Hepatocyte (in vitro differentiated cells): ENCODE measurements around the gene SLC4A7. TPM values are rescaled to one million over a fixed set of nuclear protein-coding genes. Genes with fewer than 3 reads are reported as not detected.

ENCODE experiments used
- DNase-seq: peaks from one replicate; pipeline ENCODE4 v3.0.0-alpha.2; 2016; ENCODE audit warnings: low spot score
- H2AFZ ChIP-seq: fragments of 200-600 bp; sonication (generic); 2 replicates; pipeline ENCODE4 v1.6.0; 2016; ENCODE audit warnings: antibody characterized with exemption, mild to moderate bottlenecking
- H3K27ac ChIP-seq: fragments of 200-600 bp; sonication (generic); 2 replicates; pipeline ENCODE4 v1.5.1; 2016; ENCODE audit warnings: mild to moderate bottlenecking
- H3K27me3 ChIP-seq: fragments of 200-600 bp; sonication (generic); 2 replicates; pipeline ENCODE4 v1.6.1; 2016
- H3K36me3 ChIP-seq: fragments of 200-600 bp; sonication (generic); replicated peaks from 2 replicates; pipeline ENCODE4 v1.5.1; 2016; ENCODE audit warnings: low read depth; ENCODE audit not compliant: insufficient read depth
- H3K4me1 ChIP-seq: fragments of 200-600 bp; sonication (generic); 2 replicates; pipeline ENCODE4 v1.5.1; 2016; ENCODE audit warnings: mild to moderate bottlenecking, moderate library complexity; ENCODE audit not compliant: insufficient read depth
- H3K4me2 ChIP-seq: fragments of 200-600 bp; sonication (generic); 2 replicates; pipeline ENCODE4 v1.6.0; 2016
- H3K4me3 ChIP-seq: fragments of 200-600 bp; sonication (generic); 2 replicates; pipeline ENCODE4 v1.5.1; 2016; ENCODE audit warnings: mild to moderate bottlenecking
- H3K79me2 ChIP-seq: fragments of 200-600 bp; sonication (generic); 2 replicates; pipeline ENCODE4 v1.6.0; 2017; ENCODE audit warnings: mild to moderate bottlenecking
- H3K9me2 ChIP-seq: fragments of 200-600 bp; sonication (generic); replicated peaks from 2 replicates; pipeline ENCODE4 v1.6.0; 2017; ENCODE audit warnings: mild to moderate bottlenecking; ENCODE audit not compliant: insufficient read depth
- H3K9me3 ChIP-seq: fragments of 200-600 bp; sonication (generic); 2 replicates; pipeline ENCODE4 v1.5.1; 2016; ENCODE audit warnings: low read depth, mild to moderate bottlenecking
- H4K20me1 ChIP-seq: fragments of 200-600 bp; sonication (generic); 2 replicates; pipeline ENCODE4 v1.6.0; 2016; ENCODE audit warnings: mild to moderate bottlenecking; ENCODE audit not compliant: insufficient read depth, poor library complexity, severe bottlenecking
- EZH2 ChIP-seq: fragments of 200-600 bp; sonication (generic); IDR thresholded peaks from 2 replicates; pipeline ENCODE4 v1.6.1; 2016; ENCODE audit warnings: antibody characterized with exemption, mild to moderate bottlenecking, borderline replicate concordance
- EZH2phosphoT487 ChIP-seq: fragments of 200-600 bp; sonication (generic); IDR thresholded peaks from one replicate; pipeline ENCODE4 v1.6.1; 2018; ENCODE audit warnings: antibody characterized with exemption, mild to moderate bottlenecking, low read depth, moderate library complexity; ENCODE audit not compliant: unreplicated experiment, severe bottlenecking
- WGBS: methylation state at CpG from one replicate; pipeline ENCODE4 v1.1.6; 2016; ENCODE audit warnings: low lambda C conversion rate; ENCODE audit errors: missing lambda C conversion rate; 5-methylcytosine and 5-hydroxymethylcytosine counted together
- polyA plus RNA-seq: library from polyadenylated mRNA; unstranded; fragments of >200 nt; fragmentation: Nextera tagmentation; extraction: Ambion mirVana; gene quantifications from 2 replicates; pipeline ENCODE4 v1.2.1, GENCODE V29; 2016
- total RNA-seq: library from RNA; depleted of rRNA; stranded (reverse); fragments of >200 nt; gene quantifications from 2 replicates; pipeline ENCODE4 v1.2.3, GENCODE V29; 2014
- TF ChIP-seq, protein P1 (sequence below): fragments of 200-600 bp; sonication (generic); IDR thresholded peaks from 2 replicates; pipeline ENCODE4 v1.5.1; 2016; ENCODE audit warnings: antibody characterized with exemption, mild to moderate bottlenecking; ENCODE audit not compliant: poor library complexity

Gene SLC4A7
- total and polyA plus RNA-seq, 2 experiments from 2014 or later: 7.7 to 45.3 TPM

- TF ChIP-seq, protein P1, sequence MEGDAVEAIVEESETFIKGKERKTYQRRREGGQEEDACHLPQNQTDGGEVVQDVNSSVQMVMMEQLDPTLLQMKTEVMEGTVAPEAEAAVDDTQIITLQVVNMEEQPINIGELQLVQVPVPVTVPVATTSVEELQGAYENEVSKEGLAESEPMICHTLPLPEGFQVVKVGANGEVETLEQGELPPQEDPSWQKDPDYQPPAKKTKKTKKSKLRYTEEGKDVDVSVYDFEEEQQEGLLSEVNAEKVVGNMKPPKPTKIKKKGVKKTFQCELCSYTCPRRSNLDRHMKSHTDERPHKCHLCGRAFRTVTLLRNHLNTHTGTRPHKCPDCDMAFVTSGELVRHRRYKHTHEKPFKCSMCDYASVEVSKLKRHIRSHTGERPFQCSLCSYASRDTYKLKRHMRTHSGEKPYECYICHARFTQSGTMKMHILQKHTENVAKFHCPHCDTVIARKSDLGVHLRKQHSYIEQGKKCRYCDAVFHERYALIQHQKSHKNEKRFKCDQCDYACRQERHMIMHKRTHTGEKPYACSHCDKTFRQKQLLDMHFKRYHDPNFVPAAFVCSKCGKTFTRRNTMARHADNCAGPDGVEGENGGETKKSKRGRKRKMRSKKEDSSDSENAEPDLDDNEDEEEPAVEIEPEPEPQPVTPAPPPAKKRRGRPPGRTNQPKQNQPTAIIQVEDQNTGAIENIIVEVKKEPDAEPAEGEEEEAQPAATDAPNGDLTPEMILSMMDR: no peak
- no peak for TF ChIP-seq EZH2
- TF ChIP-seq EZH2phosphoT487: no peak
- H3K27ac ChIP-seq: no peak overlapping the region
- H3K36me3 ChIP-seq: no peaks in the 10 kb centered on the region
- H3K79me2 ChIP-seq: no peaks in the 10 kb centered on the region
- no peak overlapping the region for H3K4me3 ChIP-seq
- no peak overlapping the region for H2AFZ ChIP-seq
- no peaks in the 10 kb centered on the region for H4K20me1 ChIP-seq
- H3K4me1 ChIP-seq: no peaks in the 10 kb centered on the region
- no peaks in the 10 kb centered on the region for H3K27me3 ChIP-seq
- H3K9me3 ChIP-seq: no peaks in the 10 kb centered on the region
- no peak overlapping the region for H3K4me2 ChIP-seq
- no peaks in the 10 kb centered on the region for H3K9me2 ChIP-seq
- DNase-seq: no peak
- WGBS: 85% methylated on average over 5 of the region's 5 CpGs
Observed at GRCh38 chr3:27345493-27345892, 138.7 kb downstream of the SLC4A7 start.

DNA sequence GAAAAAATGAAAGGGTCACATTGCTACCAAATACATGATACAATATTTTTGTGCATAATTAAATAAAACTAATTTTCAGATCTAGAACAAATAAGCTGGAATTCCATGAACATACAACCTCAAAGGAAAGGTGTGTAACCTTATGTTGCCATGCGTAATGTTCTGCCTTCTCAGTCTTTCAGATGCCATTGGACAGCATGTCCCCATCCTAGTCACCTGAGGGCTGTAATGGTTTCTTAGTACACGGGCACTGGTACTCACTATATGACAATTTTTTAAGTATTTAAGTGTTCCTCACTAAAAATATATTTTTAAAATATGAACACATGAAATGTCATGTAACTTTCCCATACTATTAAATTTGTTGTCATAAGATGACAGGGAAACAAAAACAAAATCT, 139.1 kb downstream of the SLC4A7 start:
- 97% methylated on average over 2 of the region's 2 CpGs for WGBS
- Histone ChIP-seq H3K9me2 (no peaks in the 10 kb centered on the region), H3K79me2 (no peaks in the 10 kb centered on the region), H3K36me3 (no peaks in the 10 kb centered on the region), H3K27ac (no peak overlapping the region), H3K4me3 (no peak overlapping the region), H3K4me1 (no peaks in the 10 kb centered on the region), H4K20me1 (no peaks in the 10 kb centered on the region), H3K9me3 (no peaks in the 10 kb centered on the region), H3K4me2 (no peak overlapping the region), H3K27me3 (no peaks in the 10 kb centered on the region), H2AFZ (no peak overlapping the region)
- TF ChIP-seq EZH2phosphoT487: no peak
- TF ChIP-seq, protein P1: no peak
- TF ChIP-seq EZH2: no peak
- no peak for DNase-seq

- no peak overlapping the region for H3K4me3 ChIP-seq
- H3K9me3 ChIP-seq: no peaks in the 10 kb centered on the region
- no peak overlapping the region for H3K27ac ChIP-seq
- H3K4me2 ChIP-seq: no peak overlapping the region
- H4K20me1 ChIP-seq: no peaks in the 10 kb centered on the region
- 87% methylated on average over 3 of the region's 3 CpGs for WGBS
- H3K36me3 ChIP-seq: no peaks in the 10 kb centered on the region
- no peaks in the 10 kb centered on the region for H3K9me2 ChIP-seq
- no peaks in the 10 kb centered on the region for H3K79me2 ChIP-seq
- no peaks in the 10 kb centered on the region for H3K27me3 ChIP-seq
- no peak for DNase-seq
- no peak for TF ChIP-seq EZH2phosphoT487
- TF ChIP-seq EZH2: no peak
- H2AFZ ChIP-seq: no peak overlapping the region
- H3K4me1 ChIP-seq: no peaks in the 10 kb centered on the region
Observed at GRCh38 chr3:27344192-27344591, 140.0 kb downstream of the SLC4A7 start.

GRCh38 chr3:27342267-27342666, 141.9 kb downstream of the SLC4A7 start:
- Histone ChIP-seq H3K27me3 (no peaks in the 10 kb centered on the region), H3K36me3 (no peaks in the 10 kb centered on the region), H3K4me1 (no peaks in the 10 kb centered on the region), H2AFZ (no peak overlapping the region), H3K9me3 (no peaks in the 10 kb centered on the region), H3K4me2 (no peak overlapping the region), H3K27ac (no peak overlapping the region), H3K79me2 (no peaks in the 10 kb centered on the region), H3K4me3 (no peak overlapping the region), H3K9me2 (no peaks in the 10 kb centered on the region), H4K20me1 (no peaks in the 10 kb centered on the region)
- DNase-seq: no peak
- WGBS: 43% methylated on average over 1 of the region's 1 CpG
- TF ChIP-seq, protein P1: no peak
- TF ChIP-seq EZH2phosphoT487 (no peak), EZH2 (no peak)
